GM12891 (cell line): Measurements from ENCODE around the gene NDC80.

Experiments
- POLR2A ChIP-seq: IDR thresholded peaks from 2 replicates; pipeline ENCODE4 v1.6.1; 2011; ENCODE audit warnings: low read depth, low read length, control low read depth
- POLR2AphosphoS5 ChIP-seq: IDR thresholded peaks from 2 replicates; pipeline ENCODE4 v1.6.1; 2011; ENCODE audit warnings: low read depth, low read length, control low read depth
- SPI1 ChIP-seq: IDR thresholded peaks from 2 replicates; pipeline ENCODE4 v1.6.1; 2011; ENCODE audit warnings: low read depth, low read length, control low read depth
- TAF1 ChIP-seq: IDR thresholded peaks from 2 replicates; pipeline ENCODE4 v1.6.1; 2011; ENCODE audit warnings: low read depth, low read length, control low read depth

DNA sequence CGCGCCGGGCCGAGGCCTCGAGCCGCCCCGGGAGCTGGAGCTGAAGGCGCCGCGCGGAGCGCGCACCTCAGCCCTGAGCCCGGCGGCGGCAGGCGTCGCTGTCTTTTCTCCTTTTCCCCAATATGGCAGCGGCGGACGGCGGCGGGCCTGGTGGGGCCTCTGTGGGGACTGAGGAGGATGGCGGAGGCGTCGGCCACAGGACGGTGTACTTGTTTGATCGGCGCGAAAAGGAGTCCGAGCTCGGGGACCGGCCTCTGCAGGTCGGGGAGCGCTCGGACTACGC is 84.5 kb downstream of the NDC80 start:
- TF ChIP-seq POLR2AphosphoS5 (no peak), POLR2A (no peak), SPI1 (no peak), TAF1 (no peak; the same call in 1 of the 2 replicates)
